GM19395 (cell line): ENCODE measurements around the gene FHOD3.

ENCODE experiments used
- ATAC-seq: cut with Tn5 transposase; IDR thresholded peaks from one replicate; pipeline ENCODE4 v1.9.1; 2021; ENCODE audit warnings: mild to moderate bottlenecking, moderate library complexity; ENCODE audit not compliant: unreplicated experiment

FHOD3 gene

GRCh38 chr18:36680042-36680441 lies 382.5 kb downstream of the FHOD3 start:
- no peak for ATAC-seq

DNA sequence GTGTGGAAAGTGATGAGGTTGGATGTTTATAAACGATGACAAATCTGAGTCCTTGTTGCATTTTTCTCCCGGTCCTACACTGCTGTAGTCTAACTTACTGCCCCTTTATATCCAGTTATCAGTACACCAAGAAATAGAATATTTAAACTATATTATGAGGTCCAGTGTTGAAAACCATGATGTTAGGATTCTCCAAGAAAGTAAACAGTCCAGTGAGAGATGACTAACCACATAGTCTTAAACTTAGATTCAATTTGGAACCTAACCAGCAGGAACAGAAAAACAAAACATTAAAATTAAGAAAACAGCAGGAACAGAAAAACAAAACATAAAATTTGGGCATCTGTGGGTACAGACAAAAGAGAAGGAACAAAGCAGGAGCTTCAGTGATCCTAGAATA lies 388.1 kb downstream of the FHOD3 start:
- no peak for ATAC-seq

DNA sequence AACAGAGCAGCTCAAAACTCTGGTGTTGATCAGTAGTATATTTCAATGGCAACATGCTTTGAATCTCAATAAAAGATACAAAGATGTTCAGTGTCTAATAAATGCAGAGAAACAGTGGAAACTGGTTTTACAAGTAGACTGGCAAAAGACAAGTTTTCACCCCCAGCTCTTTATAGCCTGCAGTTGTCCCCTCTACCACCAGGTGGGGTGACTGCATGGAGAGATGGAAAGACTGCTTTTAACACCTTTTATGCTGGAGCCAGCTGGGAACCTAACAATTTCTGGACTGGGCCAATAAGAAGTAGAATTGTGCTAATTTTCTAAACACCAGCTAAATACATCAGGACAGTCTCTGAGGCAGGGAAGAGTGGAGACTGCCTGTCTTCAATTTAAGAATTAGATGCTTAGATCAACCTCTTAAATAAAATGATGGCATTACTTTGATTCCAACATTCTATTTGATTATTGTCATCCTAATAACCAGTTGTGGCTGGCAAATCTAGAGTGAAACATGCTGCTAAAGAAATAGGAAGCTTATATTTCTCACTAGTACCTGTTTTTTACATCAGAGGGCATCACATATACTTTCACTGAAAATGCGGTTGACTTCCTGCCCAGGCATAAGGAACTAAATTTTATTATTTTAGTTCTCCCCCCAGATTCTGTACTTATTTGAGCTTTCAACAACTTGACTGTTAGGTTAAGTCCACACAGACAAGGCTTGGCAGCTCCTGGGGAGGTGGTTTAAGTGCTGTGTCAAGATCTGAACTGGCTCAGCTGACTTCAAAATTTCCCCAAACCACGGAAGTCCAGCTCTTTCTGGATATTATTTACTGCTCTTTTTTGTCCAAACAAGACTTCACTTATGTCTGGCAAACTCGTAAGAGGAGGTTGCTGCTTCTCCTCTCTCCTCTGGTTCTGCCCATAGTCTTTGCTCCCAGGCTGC lies 390.8 kb downstream of the FHOD3 start:
- ATAC-seq = peak; percentile 79

GRCh38 chr18:36692371-36692770 lies 394.9 kb downstream of the FHOD3 start:
- ATAC-seq = no peak

DNA sequence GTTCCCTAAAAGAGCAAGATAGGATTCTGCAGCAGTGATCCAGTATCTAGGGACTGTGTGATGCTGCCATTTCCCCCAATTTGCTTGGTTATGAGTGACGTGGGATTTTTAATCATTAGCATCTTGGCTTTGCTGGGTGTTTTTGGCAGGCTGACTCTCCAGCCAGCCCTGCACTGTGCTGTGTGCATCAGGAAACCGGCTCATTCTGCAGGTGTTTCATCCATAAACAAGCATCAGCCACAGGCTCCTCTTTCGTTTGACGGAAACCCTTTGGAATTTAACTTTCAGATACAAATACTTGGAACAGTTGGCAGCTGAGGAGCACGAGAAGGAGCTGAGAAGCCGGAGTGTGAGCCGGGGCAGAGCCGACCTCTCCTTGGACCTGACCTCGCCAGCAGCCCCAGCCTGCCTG lies 395.4 kb downstream of the FHOD3 start:
- no peak for ATAC-seq

DNA sequence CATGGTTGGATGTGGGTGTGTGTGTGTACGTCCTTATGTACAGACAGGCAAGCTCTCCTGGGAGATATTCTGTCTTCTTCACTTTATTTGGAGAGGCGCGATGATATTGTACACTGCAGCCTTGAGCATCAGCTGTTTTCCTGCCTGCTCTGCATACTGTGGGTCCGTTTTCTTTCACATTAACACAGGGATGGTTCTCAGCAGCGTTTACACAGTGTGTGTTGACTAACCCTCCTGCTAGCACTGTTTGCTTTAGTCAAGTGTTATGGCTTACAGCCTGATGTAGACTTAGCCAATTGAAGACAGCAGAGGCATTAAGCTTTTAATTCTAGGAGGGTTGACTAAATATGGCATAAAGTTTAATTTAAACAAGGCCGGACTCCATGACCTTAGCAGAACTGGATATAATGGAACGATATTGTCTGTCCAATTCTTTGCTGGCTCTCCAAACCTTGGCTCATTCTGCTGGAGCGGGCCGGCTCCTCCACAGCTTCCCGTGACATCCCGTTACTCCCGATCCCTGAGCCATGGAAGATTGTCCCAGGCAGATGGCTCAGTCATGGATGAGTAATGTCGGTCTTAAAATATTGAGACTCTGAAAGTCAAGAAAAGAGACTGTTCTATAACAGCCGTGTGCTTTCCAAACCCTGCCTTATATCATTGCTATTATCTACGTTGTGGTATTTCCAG lies 396.6 kb downstream of the FHOD3 start:
- no peak for ATAC-seq

GRCh38 chr18:36695806-36696205 lies 398.3 kb downstream of the FHOD3 start:
- ATAC-seq = no peak

- ATAC-seq = no peak
Observed at GRCh38 chr18:36697905-36698304, 400.4 kb downstream of the FHOD3 start.

DNA sequence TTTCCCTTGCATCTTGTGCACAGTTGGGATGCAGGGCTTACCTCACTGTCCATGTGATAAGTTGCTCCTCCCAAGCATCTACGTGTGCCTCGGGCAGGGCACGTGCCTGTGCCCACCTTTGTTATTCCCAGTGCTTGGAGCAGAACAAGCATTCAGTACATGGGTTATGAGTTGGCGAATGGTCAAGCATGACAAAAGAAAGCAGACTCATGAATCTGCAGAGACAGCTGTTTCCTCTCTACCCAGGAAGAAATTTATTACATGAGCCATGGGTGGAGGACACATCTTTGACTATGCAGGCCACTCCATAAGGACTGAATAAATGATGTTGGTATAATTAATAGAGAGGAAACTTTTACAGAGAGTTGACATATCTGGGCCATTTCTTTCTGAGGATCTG lies 403.4 kb downstream of the FHOD3 start:
- ATAC-seq = no peak

DNA sequence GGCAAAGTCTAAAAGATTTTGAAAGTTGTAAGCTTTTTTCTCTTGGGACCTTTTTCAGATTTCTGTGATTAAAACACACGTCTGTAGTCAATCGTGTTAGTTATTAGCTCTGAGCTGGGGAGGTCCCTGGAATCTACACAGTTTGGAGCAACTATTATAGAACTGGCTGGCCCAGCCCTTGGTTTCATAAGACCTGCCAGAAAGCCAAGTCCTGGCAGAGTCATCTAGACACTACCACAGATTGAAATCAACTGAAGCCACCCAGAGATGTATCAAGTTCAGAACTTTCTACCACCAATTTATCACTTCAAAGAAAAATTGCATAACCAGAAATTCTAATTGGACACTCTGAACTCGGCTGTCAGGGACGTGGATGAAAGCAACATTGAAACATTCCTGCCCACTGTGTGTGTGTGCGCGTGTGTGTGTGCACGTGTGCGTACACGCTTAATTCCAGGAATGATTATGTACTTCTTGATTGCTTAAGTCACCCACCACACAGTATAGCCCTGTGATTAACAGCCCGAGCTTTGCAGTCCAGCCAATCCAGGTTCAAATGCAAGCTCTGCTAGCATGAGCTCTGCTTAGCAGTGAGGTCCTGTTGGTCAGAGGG lies 405.0 kb downstream of the FHOD3 start:
- ATAC-seq = no peak

DNA sequence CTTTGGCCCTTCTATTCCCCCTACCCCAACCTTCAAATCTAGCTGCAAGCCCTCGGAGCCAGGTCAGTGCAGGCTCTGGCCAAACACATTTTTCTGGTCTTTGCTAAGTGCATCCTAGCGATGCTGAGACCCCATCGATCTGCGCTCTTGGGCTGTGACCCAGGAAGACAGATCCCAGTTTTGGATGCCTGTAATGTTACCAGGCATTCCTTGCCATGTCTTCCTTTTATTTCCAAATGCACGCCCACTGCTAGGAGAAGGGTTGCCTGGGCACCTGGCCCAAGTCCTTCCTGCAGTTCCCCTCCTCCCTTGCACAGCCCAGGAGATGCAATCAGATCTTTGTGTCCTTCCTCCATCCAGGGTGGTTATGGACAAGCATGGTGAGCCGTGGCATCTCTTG lies 406.6 kb downstream of the FHOD3 start:
- no peak for ATAC-seq

DNA sequence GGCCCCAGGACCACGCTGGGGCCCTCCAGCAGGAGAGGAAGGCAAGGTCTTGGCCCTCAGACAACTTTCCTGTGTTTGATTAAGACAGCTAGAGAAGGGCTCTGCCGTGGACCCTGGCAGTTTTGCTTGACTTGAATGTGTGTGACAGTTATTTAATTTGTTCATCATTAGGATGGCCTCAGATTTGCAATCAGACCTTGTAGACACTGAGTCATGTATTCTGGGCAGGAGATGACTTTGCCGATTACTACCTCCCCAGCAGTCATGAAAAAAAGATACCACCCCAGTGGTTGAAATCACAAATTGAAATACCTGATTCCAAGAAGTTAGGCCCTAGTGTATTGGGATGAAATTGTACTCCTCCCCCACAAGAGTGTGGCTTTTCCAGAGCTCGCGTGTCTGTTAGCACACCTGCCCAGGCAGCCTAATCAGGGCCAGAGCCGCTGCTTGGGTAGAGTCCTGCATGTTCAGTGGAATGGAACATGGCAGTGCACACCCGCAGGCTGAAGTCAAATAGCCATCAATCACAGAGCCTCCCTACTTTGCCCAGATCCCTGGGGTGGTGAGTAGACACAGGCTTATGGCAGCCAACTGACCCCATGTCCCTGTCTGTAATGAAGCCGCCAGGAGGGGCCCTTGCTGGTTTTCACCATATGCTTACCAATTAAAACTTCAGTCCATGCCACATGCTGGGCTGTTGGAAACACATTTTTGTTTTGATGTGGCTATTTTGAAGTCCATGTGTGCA lies 408.8 kb downstream of the FHOD3 start:
- ATAC-seq = no peak

GRCh38 chr18:36708366-36708765 lies 410.9 kb downstream of the FHOD3 start:
- ATAC-seq = no peak

GRCh38 chr18:36709315-36709714 lies 411.8 kb downstream of the FHOD3 start:
- no peak for ATAC-seq

GRCh38 chr18:36711014-36711725 lies 413.7 kb downstream of the FHOD3 start:
- ATAC-seq = no peak

- no peak for ATAC-seq
Observed at GRCh38 chr18:36711813-36712444, 414.4 kb downstream of the FHOD3 start.

DNA sequence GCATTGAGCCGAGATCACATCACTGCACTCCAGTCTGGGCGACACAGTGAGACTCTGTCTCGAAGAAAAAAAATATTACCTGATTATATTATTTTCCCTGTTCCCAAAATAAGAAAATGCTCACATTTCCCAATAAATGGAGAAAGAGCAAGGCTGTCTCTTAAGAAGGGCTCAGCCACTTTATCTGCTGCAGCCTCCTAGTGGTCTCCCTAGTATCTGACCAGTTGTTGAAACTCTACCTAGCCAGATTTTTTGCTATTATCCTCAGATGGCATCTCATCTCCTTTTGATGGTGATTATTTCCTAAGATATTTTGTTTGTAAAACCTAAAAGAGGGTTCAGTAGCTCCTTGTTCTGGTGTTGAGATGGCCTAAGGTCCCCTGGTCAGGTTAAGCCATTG lies 417.0 kb downstream of the FHOD3 start:
- no peak for ATAC-seq

DNA sequence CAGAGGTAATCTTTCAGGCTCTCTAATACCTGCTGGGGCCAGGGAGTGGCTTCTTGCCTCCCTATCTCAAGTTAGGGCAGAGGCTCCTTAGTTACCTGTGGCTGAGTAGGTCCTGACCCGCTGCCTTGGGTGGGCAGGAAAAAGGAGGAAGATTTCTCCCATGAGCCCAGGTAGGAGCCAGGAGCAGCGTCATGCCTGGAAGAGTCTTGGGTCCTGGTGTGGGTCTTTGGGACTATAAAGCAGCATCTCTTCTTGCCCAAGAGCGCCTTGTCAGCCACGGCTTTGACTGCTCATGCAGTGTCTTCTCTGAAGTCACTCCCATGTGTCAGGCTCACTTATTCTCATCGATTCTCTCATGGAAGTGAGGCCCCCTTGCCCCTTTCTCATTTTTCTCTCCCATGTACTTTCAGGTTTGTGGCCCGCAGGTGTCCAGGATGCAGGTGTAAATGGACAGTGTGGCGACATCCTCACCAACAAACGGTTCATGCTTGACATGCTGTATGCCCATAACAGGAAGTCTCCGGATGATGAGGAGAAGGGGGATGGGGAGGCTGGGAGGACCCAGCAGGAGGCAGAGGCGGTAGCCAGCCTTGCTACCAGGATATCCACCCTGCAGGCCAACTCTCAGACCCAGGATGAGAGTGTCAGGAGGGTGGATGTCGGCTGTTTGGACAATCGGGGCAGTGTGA lies 420.1 kb downstream of the FHOD3 start:
- ATAC-seq = no peak

- no peak for ATAC-seq
Observed at GRCh38 chr18:36718705-36719328, 421.3 kb downstream of the FHOD3 start.
